ENCODE measurements around the gene SMAP2. TPM values are rescaled to one million over a fixed set of nuclear protein-coding genes. Genes with fewer than 3 reads are reported as not detected.

The SMAP2 gene
- total RNA-seq, 1 experiment from 2014 or later: 8.2 TPM

DNA sequence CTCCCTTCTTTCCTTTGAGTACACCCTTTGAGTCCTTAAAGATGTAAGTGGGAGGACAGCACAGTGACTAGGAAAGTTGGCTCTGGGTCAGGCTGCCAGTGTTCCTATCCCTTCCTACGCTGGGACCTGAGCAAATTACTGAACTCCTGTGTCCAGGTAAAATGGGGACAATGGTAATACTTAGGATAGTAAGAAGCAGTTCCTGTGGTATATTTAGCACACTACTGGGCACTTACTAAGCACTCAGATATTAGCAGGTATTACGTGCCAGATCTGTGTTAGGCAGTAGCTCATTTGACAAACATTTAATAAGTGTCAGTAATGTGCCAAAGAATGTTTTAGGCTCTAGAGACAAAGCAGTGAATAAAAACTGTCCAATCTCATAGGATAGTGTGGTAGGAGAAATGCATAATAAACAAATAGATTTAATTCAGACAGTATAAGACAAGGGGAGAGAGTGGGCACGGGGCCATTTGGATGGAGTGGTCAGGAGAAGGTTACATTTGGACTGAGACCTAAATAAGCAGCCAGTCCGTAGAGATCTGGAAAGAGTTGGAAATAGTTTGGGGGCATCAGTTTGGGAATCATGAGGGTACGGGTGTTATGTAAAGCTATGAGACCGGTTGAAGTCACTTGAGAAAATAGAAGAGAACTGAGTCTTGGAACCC is 50.6 kb downstream of the SMAP2 start:
- no peaks in the 10 kb centered on the region for H3K27me3 ChIP-seq (ENCODE audit: insufficient read depth, low read length)
- no peak overlapping the region for H2BK5ac ChIP-seq (ENCODE audit: insufficient read length, low read length)
- H3K79me2 ChIP-seq (ENCODE audit: insufficient read depth, low read length): no peaks in the 10 kb centered on the region
- Mint-ChIP-seq H3K27ac (no peak overlapping the region), H3K36me3 (ENCODE audit: insufficient read depth in 1 of 3, low read depth in 3 of 3) (no peaks in the 10 kb centered on the region), H3K4me1 (peaks cover 5 to 12% of the 10 kb centered on the region in 2 experiments; a peak in 3 of 4 replicates), H3K27me3 (ENCODE audit: low read depth) (no peaks in the 10 kb centered on the region; the same call in 1 of the 2 replicates), H3K4me3 (no peak overlapping the region), H3K9me3 (no peaks in the 10 kb centered on the region)
- H2AK5ac ChIP-seq (ENCODE audit: insufficient read length, low read length): no peak overlapping the region
- H2BK12ac ChIP-seq (ENCODE audit: insufficient read length, low read depth, low read length): no peak overlapping the region
- no peak overlapping the region for H3K18ac ChIP-seq (ENCODE audit: insufficient read length, low read depth, low read length)
- no peak overlapping the region for H3K14ac ChIP-seq (ENCODE audit: insufficient read depth, low read length)
- no peak overlapping the region for H4K5ac ChIP-seq (ENCODE audit: insufficient read length, low read depth, low read length)
- TF ChIP-seq CTCF (conservative IDR thresholded peaks at IDR 0.05): no peak
- H4K91ac ChIP-seq (ENCODE audit: insufficient read length, low read depth, low read length): no peak overlapping the region
- H3K23me2 ChIP-seq (ENCODE audit: insufficient read length, low read depth, low read length, poor library complexity, severe bottlenecking): no peaks in the 10 kb centered on the region
- H2BK20ac ChIP-seq (ENCODE audit: low read depth, low read length, poor library complexity, severe bottlenecking): no peak overlapping the region
- H3K23ac ChIP-seq (ENCODE audit: insufficient read length, low read depth, low read length): no peak overlapping the region
- no peaks in the 10 kb centered on the region for H4K20me1 ChIP-seq (ENCODE audit: control insufficient read depth, insufficient read depth, insufficient read length)
- H3K4ac ChIP-seq (ENCODE audit: low read depth, low read length): no peak overlapping the region
- H3T11ph ChIP-seq (ENCODE audit: low read length): no peak overlapping the region
- H4K8ac ChIP-seq (replicated peaks; ENCODE audit: insufficient read length, low read depth, low read length): no peak overlapping the region
- no peaks in the 10 kb centered on the region for H3K4me1 ChIP-seq (ENCODE audit: insufficient read depth, low read length)
- no peak overlapping the region for H3K27ac ChIP-seq (ENCODE audit: insufficient read length, low read depth, low read length)
- no peak for DNase-seq
- no peaks in the 10 kb centered on the region for H3K79me1 ChIP-seq (ENCODE audit: insufficient read depth, low read depth, low read length, poor library complexity, severe bottlenecking)
- no peak overlapping the region for H3K56ac ChIP-seq (ENCODE audit: insufficient read length, low read depth, low read length)
- H2BK15ac ChIP-seq (ENCODE audit: low read depth, low read length): no peak overlapping the region
- no peak overlapping the region for H3K4me2 ChIP-seq (ENCODE audit: insufficient read depth, insufficient read length, low read length)
- H2AFZ ChIP-seq (ENCODE audit: low read length): no peak overlapping the region
- H3K9me3 ChIP-seq (ENCODE audit: control insufficient read depth, low read depth, low read length): no peaks in the 10 kb centered on the region
- no peak overlapping the region for H2BK120ac ChIP-seq (ENCODE audit: low read depth, low read length, poor library complexity, severe bottlenecking)
- WGBS (ENCODE audit: extremely low coverage, insufficient read length, low lambda C conversion rate): no CpG with 5 or more reads among the region's 6 CpGs
- no peak overlapping the region for H3K9ac ChIP-seq (ENCODE audit: extremely low read depth, insufficient read length, low read length)

Measured in H9 (cell line).